ENCODE measurements around the gene AGPAT1.
A peak's percentile ranks its signal among the peaks of the same experiment; 100 is the strongest.

AGPAT1 gene

GRCh38 chr6:32149932-32150870 is 25.7 kb downstream of the AGPAT1 start:
- CTCF ChIA-PET, result interaction anchor here (0.5 kb wide), 1 partner anchor 99 kb away, joined by 3 read pairs; no protein-coding TSS in a partner anchor
- POLR2A ChIA-PET (ENCODE audit: low non-redundant PET), result no interaction called here

GRCh38 chr6:32149092-32149755 is 26.7 kb downstream of the AGPAT1 start:
- no peak; the same call in 1 of the 2 replicates for TF ChIP-seq CTCF (conservative IDR thresholded peaks at IDR 0.05; ENCODE audit: low read depth)
- ChIA-PET POLR2A (ENCODE audit: low non-redundant PET) (no interaction called here), CTCF (no interaction called here)
- H3K27ac ChIP-seq, result peak overlapping the region; percentile 54
- no peak for DNase-seq (ENCODE audit: low spot score)

More at GRCh38 chr6:32149932-32150870, 25.7 kb downstream of the AGPAT1 start:
- TF ChIP-seq CTCF (conservative IDR thresholded peaks at IDR 0.05; ENCODE audit: low read depth), result no peak
- peak overlapping the region; percentile 97; the same call in 1 of the 2 replicates for H3K27ac ChIP-seq
- DNase-seq (ENCODE audit: low spot score), result no peak

GRCh38 chr6:32148289-32149091 is 27.4 kb downstream of the AGPAT1 start:
- peak; percentile 58 for TF ChIP-seq CTCF (conservative IDR thresholded peaks at IDR 0.05; ENCODE audit: low read depth)
- ChIA-PET CTCF (no interaction called here), POLR2A (ENCODE audit: low non-redundant PET) (no interaction called here)
- peak; percentile 64 for DNase-seq (ENCODE audit: low spot score)
- peak overlapping the region; percentile 54 for H3K27ac ChIP-seq

- no peak for DNase-seq (ENCODE audit: low spot score)
- CTCF ChIA-PET, result interaction anchor here (0.6 kb wide), 1 partner anchor 29 kb away, joined by 3 read pairs; no protein-coding TSS in a partner anchor
- H3K27ac ChIP-seq, result no peak overlapping the region
- POLR2A ChIA-PET (ENCODE audit: low non-redundant PET), result no interaction called here
- no peak for TF ChIP-seq CTCF (conservative IDR thresholded peaks at IDR 0.05; ENCODE audit: low read depth)
Observed at GRCh38 chr6:32147401-32148132, 28.3 kb downstream of the AGPAT1 start.

- CTCF ChIA-PET, result interaction anchor here (0.6 to 1.7 kb wide), 2 partner anchors 17 to 28 kb away, joined by 4 to 6 read pairs; no protein-coding TSS in a partner anchor
- no peak for DNase-seq (ENCODE audit: low spot score)
- POLR2A ChIA-PET (ENCODE audit: low non-redundant PET), result no interaction called here
- no peak for TF ChIP-seq CTCF (conservative IDR thresholded peaks at IDR 0.05; ENCODE audit: low read depth)
- H3K27ac ChIP-seq, result no peak overlapping the region
Observed at GRCh38 chr6:32146687-32147086, 29.2 kb downstream of the AGPAT1 start.
